IMR-90 (cell line): ENCODE results near the gene TSPAN14. TPM values are rescaled to one million over a fixed set of nuclear protein-coding genes. Genes with fewer than 3 reads are reported as not detected.

ENCODE experiments used
- BHLHE40 ChIP-seq: fragments of 150-350 bp; IDR thresholded peaks from 2 replicates; pipeline ENCODE4 v1.6.1; 2016; ENCODE audit warnings: mild to moderate bottlenecking, low read depth, low read length
- CEBPB ChIP-seq: IDR thresholded peaks from 2 replicates; pipeline ENCODE4 v1.6.1; 2012; ENCODE audit warnings: low read depth, low read length, improper control_type of control experiment
- RCOR1 ChIP-seq: IDR thresholded peaks from 2 replicates; pipeline ENCODE4 v1.6.1; 2012; ENCODE audit warnings: mild to moderate bottlenecking, low read length, improper control_type of control experiment; ENCODE audit not compliant: insufficient replicate concordance
- polyA plus RNA-seq, 3 experiments: library from polyadenylated mRNA; depleted of rRNA; stranded (reverse); fragments of >200 nt; gene quantifications; 2 replicates each; pipeline ENCODE4 v1.2.3, GENCODE V29; 2012; ENCODE audit warnings: low replicate concordance in 1 of 3
- total RNA-seq: library from RNA; depleted of rRNA; stranded (reverse); fragments of >200 nt; gene quantifications from 2 replicates; pipeline ENCODE4 v1.2.3, GENCODE V29; 2012

Gene TSPAN14
- total and polyA plus RNA-seq, 2 of the 4 experiments (the other 2 are of a cell fraction) = 18.5 to 43.0 TPM

GRCh38 chr10:80460399-80461207 is 6.5 kb downstream of the TSPAN14 start (continued):
- TF ChIP-seq RCOR1 (no peak), BHLHE40 (no peak), CEBPB (no peak)
